AG09309 (cell line): ENCODE data around the gene DRD1.
A peak's percentile ranks its signal among the peaks of the same experiment; 100 is the strongest.

ENCODE experiments used
- DNase-seq: peaks from one replicate; pipeline ENCODE4 v3.0.0-alpha.2; 2010; ENCODE audit warnings: low read depth
- H3K4me3 ChIP-seq: 2 replicates; pipeline ENCODE4 v1.5.1; 2011; ENCODE audit warnings: mild to moderate bottlenecking, low read depth, low read length, moderate library complexity; ENCODE audit not compliant: control insufficient read depth
- TF ChIP-seq, protein P1 (sequence below): IDR thresholded peaks from 2 replicates; pipeline ENCODE4 v1.5.1; 2011; ENCODE audit warnings: mild to moderate bottlenecking, low read depth, low read length, inconsistent platforms; ENCODE audit not compliant: insufficient read depth, control insufficient read depth; ENCODE audit errors: missing control alignments

The DRD1 gene

DNA sequence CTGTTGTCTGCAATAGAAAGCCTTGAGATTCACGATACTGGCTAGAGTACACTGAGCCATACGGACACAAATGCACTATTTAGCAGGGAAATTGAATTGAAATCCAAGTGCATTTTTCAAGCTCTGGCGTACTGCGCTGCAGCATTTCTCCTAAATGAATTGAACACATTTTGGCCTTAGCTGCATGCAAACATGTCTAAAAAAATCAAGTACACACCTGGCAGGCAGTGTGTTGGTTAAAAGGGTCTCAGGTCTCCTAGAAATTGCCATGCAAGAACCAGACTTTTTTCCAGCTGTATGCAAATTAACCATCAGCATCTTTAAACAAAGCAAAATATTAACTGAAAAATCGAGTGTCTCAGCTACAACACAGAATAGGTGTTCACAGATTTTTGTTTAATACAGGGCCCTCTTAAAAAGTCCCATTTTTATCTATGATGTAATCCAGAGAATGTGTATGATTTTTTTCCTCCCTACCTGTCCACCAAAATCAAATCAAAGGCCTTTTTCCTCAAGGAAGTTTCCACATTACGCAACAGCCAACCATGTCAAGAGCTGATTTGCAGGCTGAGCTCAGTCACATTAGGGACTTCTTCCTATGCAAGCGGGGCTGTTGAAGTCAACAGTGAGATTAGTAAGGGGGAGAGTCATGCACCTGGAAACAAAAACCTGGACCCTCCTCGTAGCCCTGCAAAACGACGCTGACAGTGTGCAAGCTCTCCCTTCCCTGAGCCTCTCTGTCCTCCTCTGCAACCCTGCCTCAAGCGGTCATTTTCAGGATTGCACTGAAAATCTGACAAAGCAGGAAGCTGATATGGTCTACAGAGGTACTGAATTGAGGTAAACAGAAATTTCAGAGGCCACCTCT is 20.3 kb upstream of the DRD1 start:
- no peak overlapping the region for H3K4me3 ChIP-seq
- TF ChIP-seq, protein P1, sequence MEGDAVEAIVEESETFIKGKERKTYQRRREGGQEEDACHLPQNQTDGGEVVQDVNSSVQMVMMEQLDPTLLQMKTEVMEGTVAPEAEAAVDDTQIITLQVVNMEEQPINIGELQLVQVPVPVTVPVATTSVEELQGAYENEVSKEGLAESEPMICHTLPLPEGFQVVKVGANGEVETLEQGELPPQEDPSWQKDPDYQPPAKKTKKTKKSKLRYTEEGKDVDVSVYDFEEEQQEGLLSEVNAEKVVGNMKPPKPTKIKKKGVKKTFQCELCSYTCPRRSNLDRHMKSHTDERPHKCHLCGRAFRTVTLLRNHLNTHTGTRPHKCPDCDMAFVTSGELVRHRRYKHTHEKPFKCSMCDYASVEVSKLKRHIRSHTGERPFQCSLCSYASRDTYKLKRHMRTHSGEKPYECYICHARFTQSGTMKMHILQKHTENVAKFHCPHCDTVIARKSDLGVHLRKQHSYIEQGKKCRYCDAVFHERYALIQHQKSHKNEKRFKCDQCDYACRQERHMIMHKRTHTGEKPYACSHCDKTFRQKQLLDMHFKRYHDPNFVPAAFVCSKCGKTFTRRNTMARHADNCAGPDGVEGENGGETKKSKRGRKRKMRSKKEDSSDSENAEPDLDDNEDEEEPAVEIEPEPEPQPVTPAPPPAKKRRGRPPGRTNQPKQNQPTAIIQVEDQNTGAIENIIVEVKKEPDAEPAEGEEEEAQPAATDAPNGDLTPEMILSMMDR = peak; percentile 81
- DNase-seq = no peak

DNA sequence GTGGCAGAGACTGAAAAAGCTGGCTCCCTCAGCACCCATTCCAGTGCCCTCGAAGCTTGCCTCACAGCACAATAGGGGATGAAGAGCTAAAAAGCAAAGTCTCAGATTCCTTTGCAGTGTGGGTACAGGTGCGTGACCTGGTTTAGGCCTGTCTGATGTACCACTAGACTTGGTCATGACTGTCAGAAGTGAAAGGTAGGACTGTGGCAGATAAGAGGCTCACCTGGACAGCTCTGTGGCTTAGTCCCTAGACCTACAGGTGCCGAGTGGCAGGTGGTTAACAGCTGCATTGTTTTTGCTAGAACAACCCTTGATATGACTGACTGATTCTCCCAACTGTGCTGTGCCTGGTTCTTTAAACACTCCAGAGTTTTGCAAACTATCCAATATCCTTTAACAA is 19.7 kb upstream of the DRD1 start:
- TF ChIP-seq, protein P1 = no peak
- DNase-seq = no peak
- no peak overlapping the region for H3K4me3 ChIP-seq

DNA sequence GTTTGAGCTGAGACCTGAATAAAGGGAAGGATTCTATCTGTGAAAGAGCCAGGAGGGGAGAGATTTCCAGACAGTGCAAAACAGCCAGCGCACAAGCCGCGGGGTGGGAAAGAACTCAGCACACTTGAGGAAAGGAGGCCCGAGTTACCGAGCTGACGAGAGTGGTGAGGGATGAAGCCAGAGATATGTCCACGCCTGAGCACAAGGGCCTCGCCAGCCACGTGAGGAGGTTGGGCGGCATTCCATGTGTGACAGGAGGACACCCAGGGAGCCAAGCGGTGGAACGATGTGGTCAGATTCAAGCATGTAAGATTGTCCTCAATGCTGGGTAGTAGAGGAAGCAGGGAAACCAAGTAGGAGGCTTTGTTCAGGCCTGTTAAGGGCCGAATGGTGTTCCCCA is 17.4 kb upstream of the DRD1 start:
- DNase-seq = no peak
- H3K4me3 ChIP-seq = no peak overlapping the region
- TF ChIP-seq, protein P1 = no peak

DNA sequence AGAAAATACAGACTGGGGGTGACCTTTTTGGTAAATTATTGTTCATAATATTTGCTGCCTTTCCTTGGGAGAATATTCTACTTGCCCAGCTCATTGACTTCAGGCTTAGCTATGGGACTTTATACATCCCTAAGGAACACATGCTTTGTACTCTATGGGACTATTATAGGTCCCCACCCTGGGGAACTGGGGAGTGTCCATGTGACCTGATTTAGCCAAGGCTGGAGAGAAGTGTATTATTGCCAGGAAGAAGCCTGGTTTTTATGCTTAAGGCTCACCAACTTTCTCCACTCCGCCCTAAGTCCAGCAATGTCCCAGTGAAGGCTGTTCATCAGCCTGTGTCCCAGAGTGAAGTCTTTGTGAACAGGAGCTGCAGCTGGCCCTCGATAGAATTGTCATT is 16.6 kb upstream of the DRD1 start:
- DNase-seq = no peak
- TF ChIP-seq, protein P1 = no peak
- H3K4me3 ChIP-seq = no peak overlapping the region

DNA sequence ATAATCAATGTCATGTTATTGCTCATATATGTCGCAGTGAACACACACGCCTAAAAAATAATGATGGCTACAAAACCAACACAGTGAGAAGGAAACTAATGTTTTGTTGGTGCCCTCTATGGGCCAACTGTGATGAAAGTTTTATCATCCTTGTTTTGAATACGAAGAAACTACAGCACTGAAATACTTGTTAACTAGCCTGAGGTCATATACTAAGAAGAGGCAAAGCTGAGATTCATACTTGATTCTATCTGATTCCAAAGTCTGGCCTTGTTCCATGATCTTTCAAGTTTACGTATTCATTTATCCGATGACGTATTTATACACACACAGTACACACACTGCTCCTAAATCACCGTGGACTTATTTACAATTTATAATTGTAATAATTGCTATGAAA is 16.1 kb upstream of the DRD1 start:
- DNase-seq = no peak
- H3K4me3 ChIP-seq = no peak overlapping the region
- TF ChIP-seq, protein P1 = peak; percentile 48

DNA sequence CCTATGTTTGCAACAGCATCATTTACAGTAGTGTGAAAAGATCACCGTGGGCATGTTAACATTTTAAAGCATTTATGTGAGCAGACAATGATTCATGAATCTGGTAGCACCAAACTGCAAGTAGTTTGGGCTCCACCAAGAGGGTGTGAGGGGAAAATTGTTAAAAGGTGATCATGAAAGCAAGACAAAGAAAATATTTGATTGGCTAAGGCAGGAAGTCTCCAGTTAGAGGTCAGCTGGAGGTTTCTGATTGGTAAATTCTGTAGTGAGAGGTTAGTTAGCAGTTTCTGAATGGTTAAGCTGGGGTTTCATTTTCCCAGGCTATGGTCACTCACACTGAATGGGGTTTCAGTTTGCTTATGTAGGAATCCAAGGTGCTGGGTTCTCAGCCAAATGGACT is 13.5 kb upstream of the DRD1 start:
- no peak for DNase-seq
- no peak overlapping the region for H3K4me3 ChIP-seq
- TF ChIP-seq, protein P1 = peak; percentile 11
